CD4-positive, alpha-beta T cell (primary cell): ENCODE results near the gene ENOX1. TPM values are rescaled to one million over a fixed set of nuclear protein-coding genes. Genes with fewer than 3 reads are reported as not detected.

Experiments
- ATAC-seq: fragments of 200-7000 bp; cut with Tn5 transposase; one replicate; pipeline ENCODE4 v1.10.0; 2022; ENCODE audit warnings: mild to moderate bottlenecking; ENCODE audit not compliant: poor library complexity
- CTCF ChIA-PET: fragments of 350-600 bp; sonication (Branson Sonifier 250); formaldehyde crosslinking; loops from one replicate; lab custom pipeline; 2021; ENCODE audit warnings: antibody characterized with exemption, inconsistent platforms; lab: Charles Lee
- POLR2A ChIA-PET: fragments of 350-600 bp; sonication (Branson Sonifier 250); formaldehyde crosslinking; loops from one replicate; lab custom pipeline; 2021; ENCODE audit warnings: antibody characterized with exemption, inconsistent platforms; lab: Charles Lee
- DNase-seq, 14 experiments: peaks; one replicate each; pipeline ENCODE4 v3.0.0-alpha.2; 2013 to 2020; ENCODE audit warnings: mixed read lengths in 2 of 14
- H3K27ac ChIP-seq, 2 donors: one replicate each; pipeline versions ENCODE4 v1.5.1 to v1.7.0; 2013; ENCODE audit warnings: low read length in 2 of 2, low read depth in 1 of 2, mild to moderate bottlenecking in 1 of 2
- H3K27me3 ChIP-seq, 2 experiments: 1 replicate in 1 of 2; 2 replicates in 1 of 2; pipeline versions ENCODE4 v1.6.1 to v1.7.0; 2013; ENCODE audit warnings: low read length in 2 of 2, control low read depth in 1 of 2, mild to moderate bottlenecking in 1 of 2, moderate library complexity in 1 of 2; ENCODE audit not compliant: insufficient read depth in 2 of 2, control insufficient read depth in 1 of 2
- H3K36me3 ChIP-seq: one replicate; pipeline ENCODE4 v1.6.1; 2013; ENCODE audit warnings: low read length, control low read depth; ENCODE audit not compliant: insufficient read depth
- H3K4me1 ChIP-seq: one replicate; pipeline ENCODE4 v1.6.1; 2013; ENCODE audit warnings: low read length, control low read depth; ENCODE audit not compliant: insufficient read depth
- H3K4me3 ChIP-seq: one replicate; pipeline ENCODE4 v1.5.1; 2013; ENCODE audit warnings: mild to moderate bottlenecking, low read length, moderate library complexity
- H3K9me3 ChIP-seq, 2 experiments: 1 replicate in 1 of 2; 2 replicates in 1 of 2; pipeline versions ENCODE4 v1.6.1 to v1.7.0; 2013; ENCODE audit warnings: low read length in 2 of 2, mild to moderate bottlenecking in 2 of 2, control low read depth in 1 of 2, moderate library complexity in 1 of 2; ENCODE audit not compliant: control insufficient read depth in 1 of 2, insufficient read depth in 1 of 2
- H3K27ac Mint-ChIP-seq: one replicate; pipeline ENCODE4 v1.8.0; 2020; ENCODE audit warnings: mixed read lengths
- H3K27me3 Mint-ChIP-seq: one replicate; pipeline ENCODE4 v1.8.0; 2021; ENCODE audit warnings: mixed read lengths
- H3K36me3 Mint-ChIP-seq: one replicate; pipeline ENCODE4 v1.8.0; 2021; ENCODE audit warnings: low read depth, mixed read lengths
- H3K4me1 Mint-ChIP-seq: one replicate; pipeline ENCODE4 v1.8.0; 2021; ENCODE audit warnings: low read depth, mixed read lengths
- H3K4me3 Mint-ChIP-seq: one replicate; pipeline ENCODE4 v1.8.0; 2020; ENCODE audit warnings: mild to moderate bottlenecking, mixed read lengths
- H3K9me3 Mint-ChIP-seq: one replicate; pipeline ENCODE4 v1.8.0; 2020; ENCODE audit warnings: mixed read lengths
- CTCF ChIP-seq: fragments of 200-600 bp; IDR thresholded peaks from one replicate; pipeline ENCODE4 v1.8.0; 2022; ENCODE audit warnings: antibody characterized with exemption, mild to moderate bottlenecking
- intact Hi-C, 2 experiments: fragments of 100-400 bp; cut with DNase I in 1 of 2; cut with micrococcal nuclease in 1 of 2; formaldehyde crosslinking; loops; one replicate each; pipeline versions ENCODE4 v1.15.1 to v1.9.0; 2023 to 2025; cut with DNase I, micrococcal nuclease
- total RNA-seq, 174 experiments: library from RNA in 2 of 174; stranded (reverse) in 2 of 174; gene quantifications; one replicate each; pipeline ENCODE4 v1.2.3 and lab custom pipeline; 2021 to 2026

ENOX1 gene
- total RNA-seq, 2 experiments from 2014 or later = not detected

- Mint-ChIP-seq H3K9me3 (no peaks in the 10 kb centered on the region), H3K4me1 (no peaks in the 10 kb centered on the region), H3K36me3 (no peaks in the 10 kb centered on the region), H3K4me3 (no peak overlapping the region), H3K27me3 (no peaks in the 10 kb centered on the region), H3K27ac (no peak overlapping the region)
- Histone ChIP-seq H3K4me3 (no peak overlapping the region), H3K9me3 (no peaks in the 10 kb centered on the region), H3K27ac (no peak overlapping the region), H3K36me3 (no peaks in the 10 kb centered on the region), H3K27me3 (no peaks in the 10 kb centered on the region), H3K4me1 (no peaks in the 10 kb centered on the region)
- POLR2A ChIA-PET = no interaction called here
- DNase-seq = no peak
- ATAC-seq = no peak
- intact Hi-C loops = no loop called here
- CTCF ChIA-PET = interaction anchor here (1.5 kb wide), 1 partner anchor 11 kb away, joined by 3 read pairs; no protein-coding TSS in a partner anchor
- no peak for TF ChIP-seq CTCF
These were observed 395.7 kb downstream of the ENOX1 start for GRCh38 chr13:43391036-43391435.

GRCh38 chr13:43390619-43391018 lies 396.2 kb downstream of the ENOX1 start:
- CTCF ChIA-PET = interaction anchor here (1.5 kb wide), 1 partner anchor 11 kb away, joined by 3 read pairs; no protein-coding TSS in a partner anchor
- no peak for TF ChIP-seq CTCF
- no peaks in the 10 kb centered on the region for H3K36me3 Mint-ChIP-seq
- Histone ChIP-seq H3K4me3 (no peak overlapping the region), H3K36me3 (no peaks in the 10 kb centered on the region), H3K4me1 (no peaks in the 10 kb centered on the region), H3K27me3 (no peaks in the 10 kb centered on the region), H3K27ac (no peak overlapping the region), H3K9me3 (no peaks in the 10 kb centered on the region)
- intact Hi-C loops = no loop called here
- POLR2A ChIA-PET = no interaction called here
- no peaks in the 10 kb centered on the region for H3K27me3 Mint-ChIP-seq
- no peak overlapping the region for H3K27ac Mint-ChIP-seq
- DNase-seq = no peak
- H3K4me1 Mint-ChIP-seq = no peaks in the 10 kb centered on the region
- H3K9me3 Mint-ChIP-seq = no peaks in the 10 kb centered on the region
- no peak overlapping the region for H3K4me3 Mint-ChIP-seq
- no peak for ATAC-seq

- ATAC-seq (no peak), DNase-seq (no peak)
- Histone ChIP-seq H3K27ac (no peak overlapping the region), H3K9me3 (no peaks in the 10 kb centered on the region), H3K4me1 (no peaks in the 10 kb centered on the region), H3K27me3 (no peaks in the 10 kb centered on the region), H3K36me3 (no peaks in the 10 kb centered on the region), H3K4me3 (no peak overlapping the region)
- Mint-ChIP-seq H3K9me3 (no peaks in the 10 kb centered on the region), H3K4me3 (no peak overlapping the region), H3K27ac (no peak overlapping the region), H3K27me3 (no peaks in the 10 kb centered on the region), H3K4me1 (no peaks in the 10 kb centered on the region), H3K36me3 (no peaks in the 10 kb centered on the region)
- POLR2A ChIA-PET = no interaction called here
- intact Hi-C loops = no loop called here
- no peak for TF ChIP-seq CTCF
- CTCF ChIA-PET = interaction anchor here (1.5 kb wide), 1 partner anchor 10 kb away, joined by 3 read pairs; no protein-coding TSS in a partner anchor
These were observed 396.8 kb downstream of the ENOX1 start for GRCh38 chr13:43389983-43390382.
